Trophoblast cell (in vitro differentiated cells and primary cell): Measurements from ENCODE around the gene MACROD2.

ENCODE experiments used
- DNase-seq, 2 donors: peaks; one replicate each; pipeline ENCODE4 v3.0.0-alpha.2; 2016
- H2AFZ ChIP-seq: 2 replicates; pipeline ENCODE4 v1.6.1; 2013; ENCODE audit warnings: low read length, moderate library complexity, mild to moderate bottlenecking; ENCODE audit not compliant: insufficient read depth, poor library complexity
- H2AK5ac ChIP-seq: 2 replicates; pipeline ENCODE4 v1.6.1; 2013; ENCODE audit warnings: mild to moderate bottlenecking, low read length
- H2BK120ac ChIP-seq: 2 replicates; pipeline ENCODE4 v1.6.1; 2013; ENCODE audit warnings: low read length, mild to moderate bottlenecking, moderate library complexity; ENCODE audit not compliant: insufficient read depth, poor library complexity
- H2BK12ac ChIP-seq: 2 replicates; pipeline ENCODE4 v1.6.1; 2013; ENCODE audit warnings: mild to moderate bottlenecking, low read length, moderate library complexity
- H2BK5ac ChIP-seq: 2 replicates; pipeline ENCODE4 v1.6.1; 2013; ENCODE audit warnings: low read length, low read depth, moderate library complexity, mild to moderate bottlenecking; ENCODE audit not compliant: poor library complexity
- H3K14ac ChIP-seq: 2 replicates; pipeline ENCODE4 v1.6.1; 2013; ENCODE audit warnings: mild to moderate bottlenecking, low read length
- H3K18ac ChIP-seq: 2 replicates; pipeline ENCODE4 v1.6.1; 2013; ENCODE audit warnings: mild to moderate bottlenecking, low read length
- H3K23ac ChIP-seq: 2 replicates; pipeline ENCODE4 v1.6.1; 2013; ENCODE audit warnings: low read length
- H3K27ac ChIP-seq: 2 replicates; pipeline ENCODE4 v1.5.1; 2013; ENCODE audit warnings: low read depth, mild to moderate bottlenecking, inconsistent platforms, low read length, moderate library complexity
- H3K27me3 ChIP-seq: 2 replicates; pipeline ENCODE4 v1.6.1; 2013; ENCODE audit warnings: inconsistent platforms, mild to moderate bottlenecking, low read length, moderate library complexity; ENCODE audit not compliant: insufficient read depth
- H3K36me3 ChIP-seq, 2 experiments: 1 replicate in 1 of 2; 2 replicates in 1 of 2; pipeline ENCODE4 v1.6.1; 2013; ENCODE audit warnings: low read length in 2 of 2, mild to moderate bottlenecking in 2 of 2, moderate library complexity in 1 of 2; ENCODE audit not compliant: insufficient read depth in 2 of 2, control insufficient read depth in 1 of 2
- H3K4ac ChIP-seq: 2 replicates; pipeline ENCODE4 v1.6.1; 2013; ENCODE audit warnings: low read depth, mild to moderate bottlenecking, low read length, moderate library complexity
- H3K4me1 ChIP-seq, 2 experiments: 1 replicate in 1 of 2; 2 replicates in 1 of 2; pipeline ENCODE4 v1.6.1; 2013; ENCODE audit warnings: low read length in 2 of 2, mild to moderate bottlenecking in 2 of 2, moderate library complexity in 1 of 2; ENCODE audit not compliant: insufficient read depth in 2 of 2, control insufficient read depth in 1 of 2
- H3K4me2 ChIP-seq: 2 replicates; pipeline ENCODE4 v1.6.1; 2013; ENCODE audit warnings: inconsistent platforms, mild to moderate bottlenecking, low read length, moderate library complexity
- H3K4me3 ChIP-seq: 2 replicates; pipeline ENCODE4 v1.5.1; 2013; ENCODE audit warnings: mild to moderate bottlenecking, low read depth, low read length, inconsistent platforms
- H3K79me1 ChIP-seq: one replicate; pipeline ENCODE4 v1.6.1; 2013; ENCODE audit warnings: low read length
- H3K79me2 ChIP-seq: 2 replicates; pipeline ENCODE4 v1.6.1; 2013; ENCODE audit warnings: low read length, mild to moderate bottlenecking; ENCODE audit not compliant: control insufficient read depth, insufficient read depth, poor library complexity
- H3K9ac ChIP-seq: 2 replicates; pipeline ENCODE4 v1.6.1; 2013; ENCODE audit warnings: mild to moderate bottlenecking, low read length
- H3K9me3 ChIP-seq: 2 replicates; pipeline ENCODE4 v1.6.1; 2013; ENCODE audit warnings: low read depth, mild to moderate bottlenecking, control low read depth, inconsistent platforms, low read length; ENCODE audit not compliant: insufficient read depth
- H4K12ac ChIP-seq: 2 replicates; pipeline ENCODE4 v1.6.1; 2013; ENCODE audit warnings: low read depth, mild to moderate bottlenecking, low read length, moderate library complexity
- H4K8ac ChIP-seq: 2 replicates; pipeline ENCODE4 v1.6.1; 2013; ENCODE audit warnings: low read depth, mild to moderate bottlenecking, low read length, moderate library complexity
- H4K91ac ChIP-seq: one replicate; pipeline ENCODE4 v1.6.1; 2013; ENCODE audit warnings: low read depth, mild to moderate bottlenecking, low read length, moderate library complexity
- WGBS: extraction: QIAGEN DNeasy Blood & Tissue Kit; methylation state at CpG from one replicate; pipeline ENCODE4 v1.1.7; 2013; ENCODE audit warnings: missing lambda C conversion rate; ENCODE audit not compliant: insufficient read length, insufficient coverage; ENCODE audit errors: extremely low coverage; 5-methylcytosine and 5-hydroxymethylcytosine counted together

Gene MACROD2

DNA sequence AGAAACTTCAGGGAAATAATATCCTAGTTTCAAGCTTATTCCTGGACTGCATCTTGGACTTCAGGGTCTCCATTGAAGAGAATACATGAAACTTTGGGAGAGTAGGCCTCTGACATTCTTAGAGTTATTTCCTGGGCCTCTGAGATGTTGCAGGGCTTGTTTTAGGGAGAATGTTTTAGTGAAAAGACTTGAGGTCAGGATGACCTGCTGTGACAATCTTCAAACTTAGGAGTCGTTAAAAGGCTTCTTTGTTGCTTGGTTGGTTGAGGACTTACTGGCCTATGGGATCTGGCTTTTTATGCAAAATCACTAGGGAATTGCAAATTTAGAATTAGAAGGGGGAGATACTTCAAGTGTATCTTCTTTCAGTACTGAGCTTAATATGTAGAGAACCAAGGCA, 955.3 kb downstream of the MACROD2 start:
- Histone ChIP-seq H3K23ac (no peak overlapping the region), H3K27ac (no peak overlapping the region), H3K14ac (no peak overlapping the region), H3K9me3 (no peaks in the 10 kb centered on the region), H3K4me1 (peaks cover 8 to 12% of the 10 kb centered on the region in 2 experiments), H2AK5ac (no peak overlapping the region), H2BK5ac (no peak overlapping the region), H2BK120ac (no peak overlapping the region), H3K79me1 (peaks cover 3% of the 10 kb centered on the region), H2AFZ (no peak overlapping the region), H3K9ac (no peak overlapping the region), H3K18ac (no peak overlapping the region), H4K8ac (no peak overlapping the region), H3K27me3 (no peaks in the 10 kb centered on the region), H3K4me2 (no peak overlapping the region), H3K79me2 (no peaks in the 10 kb centered on the region), H3K36me3 (no peaks in the 10 kb centered on the region), H4K91ac (no peak overlapping the region), H3K4ac (no peak overlapping the region), H4K12ac (no peak overlapping the region), H3K4me3 (no peak overlapping the region), H2BK12ac (no peak overlapping the region)
- no CpG with 5 or more reads among the region's 1 CpG for WGBS
- no peak for DNase-seq

DNA sequence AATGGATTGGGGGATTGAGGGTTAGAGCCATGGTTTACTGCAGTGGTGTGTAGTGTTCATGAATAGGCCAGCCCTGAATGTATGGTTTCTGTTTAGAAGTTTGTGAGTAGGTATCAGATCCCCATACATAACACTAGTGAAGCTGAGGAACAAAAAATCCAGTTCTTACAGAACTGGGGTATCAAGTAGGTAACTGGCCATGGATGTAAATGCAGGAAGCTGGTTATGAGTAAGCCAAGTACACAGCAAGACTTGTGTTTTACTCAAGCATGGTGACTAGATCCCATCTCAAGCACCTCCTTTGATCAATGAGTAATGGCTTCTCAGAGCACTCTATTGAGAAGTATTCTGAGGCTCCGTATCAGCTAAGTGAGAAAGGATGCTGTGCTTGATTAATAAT, 955.8 kb downstream of the MACROD2 start:
- no peak overlapping the region for H2BK120ac ChIP-seq
- H3K4me3 ChIP-seq = no peak overlapping the region
- H3K4me1 ChIP-seq = peaks cover 8 to 12% of the 10 kb centered on the region in 2 experiments
- no peak overlapping the region for H3K4ac ChIP-seq
- no peak overlapping the region for H3K18ac ChIP-seq
- H3K23ac ChIP-seq = no peak overlapping the region
- DNase-seq = no peak
- no peak overlapping the region for H3K27ac ChIP-seq
- no peaks in the 10 kb centered on the region for H3K9me3 ChIP-seq
- H4K12ac ChIP-seq = no peak overlapping the region
- no peak overlapping the region for H2BK12ac ChIP-seq
- peaks cover 3% of the 10 kb centered on the region for H3K79me1 ChIP-seq
- H2BK5ac ChIP-seq = no peak overlapping the region
- H4K8ac ChIP-seq = no peak overlapping the region
- no peak overlapping the region for H3K14ac ChIP-seq
- H2AFZ ChIP-seq = no peak overlapping the region
- no peak overlapping the region for H3K9ac ChIP-seq
- H4K91ac ChIP-seq = peak overlapping the region; percentile 69
- no peaks in the 10 kb centered on the region for H3K79me2 ChIP-seq
- H3K27me3 ChIP-seq = no peaks in the 10 kb centered on the region
- no peak overlapping the region for H2AK5ac ChIP-seq
- no peaks in the 10 kb centered on the region for H3K36me3 ChIP-seq
- H3K4me2 ChIP-seq = no peak overlapping the region
- WGBS = no CpG with 5 or more reads among the region's 1 CpG

DNA sequence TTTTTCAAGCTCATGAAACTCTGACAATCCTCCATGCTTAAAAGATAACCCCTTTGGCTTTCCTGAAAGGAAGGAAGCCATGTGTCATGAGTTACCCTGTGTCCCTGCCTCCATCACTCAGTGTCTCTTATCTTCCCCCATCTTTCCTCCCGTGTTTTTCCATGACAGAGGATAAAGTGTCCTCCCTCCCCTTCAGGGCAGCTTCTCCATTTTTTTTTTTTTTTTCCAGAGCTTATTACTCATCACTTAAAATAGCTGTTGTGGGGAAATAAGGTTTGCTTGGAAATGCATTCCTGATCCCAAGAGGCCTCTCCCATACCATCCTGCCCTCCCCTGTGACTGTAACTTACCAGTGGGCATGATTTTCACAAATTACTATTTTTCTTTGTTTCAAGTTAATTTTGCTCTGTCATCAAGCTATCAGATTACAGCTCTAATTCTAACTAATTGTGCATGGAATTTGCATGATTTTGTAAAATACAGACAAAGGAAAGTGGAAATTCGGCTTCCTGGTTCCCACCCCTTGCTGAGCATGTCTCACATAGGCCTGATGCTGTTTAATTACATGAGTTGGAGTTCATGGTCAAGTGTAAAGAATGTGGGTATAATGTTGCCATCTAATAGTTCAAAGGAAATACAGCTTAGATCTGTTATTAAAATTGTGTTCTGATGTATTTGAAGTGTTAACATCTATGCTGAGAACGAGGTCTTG, 956.5 kb downstream of the MACROD2 start:
- Histone ChIP-seq H4K91ac (no peak overlapping the region), H2AFZ (no peak overlapping the region), H3K27me3 (no peaks in the 10 kb centered on the region), H3K79me2 (no peaks in the 10 kb centered on the region), H3K9me3 (no peaks in the 10 kb centered on the region), H3K23ac (no peak overlapping the region), H3K4me1 (peaks cover 8 to 12% of the 10 kb centered on the region in 2 experiments), H4K12ac (no peak overlapping the region), H3K36me3 (no peaks in the 10 kb centered on the region), H3K27ac (peak overlapping the region; percentile 57), H3K4me2 (no peak overlapping the region), H2BK12ac (no peak overlapping the region), H3K4ac (no peak overlapping the region), H2AK5ac (no peak overlapping the region), H3K18ac (no peak overlapping the region), H2BK120ac (no peak overlapping the region), H3K4me3 (no peak overlapping the region), H2BK5ac (no peak overlapping the region), H3K9ac (no peak overlapping the region), H3K79me1 (peaks cover 3% of the 10 kb centered on the region), H4K8ac (no peak overlapping the region), H3K14ac (no peak overlapping the region)
- peak in 1 of 2 donors; percentile 10 for DNase-seq
- WGBS = 100% methylated on average over 1 of the region's 3 CpGs

DNA sequence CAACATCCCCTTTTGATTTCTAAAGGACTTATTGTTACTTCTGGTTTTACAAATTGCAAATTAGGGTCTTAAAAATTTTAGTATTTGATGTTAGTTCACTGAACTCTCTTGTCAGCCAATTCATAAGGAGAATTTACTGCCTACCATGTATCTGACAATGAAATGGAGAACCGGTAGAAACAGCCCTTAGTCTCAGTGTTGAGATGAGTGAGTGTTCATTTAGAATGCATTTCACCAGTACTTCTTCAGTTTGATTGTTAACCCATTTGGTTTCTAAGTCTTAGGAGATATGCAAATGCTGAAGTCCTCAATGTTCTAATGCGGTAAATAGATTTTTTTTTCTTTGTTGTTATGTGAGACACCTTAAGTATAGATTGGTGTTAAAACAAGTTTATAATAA, 958.4 kb downstream of the MACROD2 start:
- Histone ChIP-seq H2AFZ (no peak overlapping the region), H4K12ac (no peak overlapping the region), H3K79me2 (no peaks in the 10 kb centered on the region), H4K8ac (no peak overlapping the region), H3K18ac (no peak overlapping the region), H2BK120ac (no peak overlapping the region), H3K4me3 (no peak overlapping the region), H3K23ac (no peak overlapping the region), H3K27ac (no peak overlapping the region), H3K9ac (no peak overlapping the region), H3K27me3 (no peaks in the 10 kb centered on the region), H3K4me2 (no peak overlapping the region), H3K9me3 (no peaks in the 10 kb centered on the region), H3K4ac (no peak overlapping the region), H3K36me3 (no peaks in the 10 kb centered on the region), H2BK5ac (no peak overlapping the region), H4K91ac (no peak overlapping the region), H3K4me1 (peaks cover 2 to 6% of the 10 kb centered on the region in 2 experiments), H2BK12ac (no peak overlapping the region), H3K14ac (no peak overlapping the region), H3K79me1 (no peaks in the 10 kb centered on the region), H2AK5ac (no peak overlapping the region)
- no peak for DNase-seq
- no CpG with 5 or more reads among the region's 2 CpGs for WGBS
